NOMO-1 treated with DMSO at 0.1 percent for 48 hours (cell line): ENCODE results near the gene IPCEF1.
A peak's percentile ranks its signal among the peaks of the same experiment; 100 is the strongest.
"Not testable (repeated sequence)": the region's sequence is repeated elsewhere in the genome, so short reads cannot be mapped to it uniquely, and the experiment has no call there.

Experiments used
- DNase-seq: peaks from one replicate; lab custom pipeline; 2025; ENCODE audit not compliant: unreplicated experiment; lab: John Stamatoyannopoulos, UW

The IPCEF1 gene

DNA sequence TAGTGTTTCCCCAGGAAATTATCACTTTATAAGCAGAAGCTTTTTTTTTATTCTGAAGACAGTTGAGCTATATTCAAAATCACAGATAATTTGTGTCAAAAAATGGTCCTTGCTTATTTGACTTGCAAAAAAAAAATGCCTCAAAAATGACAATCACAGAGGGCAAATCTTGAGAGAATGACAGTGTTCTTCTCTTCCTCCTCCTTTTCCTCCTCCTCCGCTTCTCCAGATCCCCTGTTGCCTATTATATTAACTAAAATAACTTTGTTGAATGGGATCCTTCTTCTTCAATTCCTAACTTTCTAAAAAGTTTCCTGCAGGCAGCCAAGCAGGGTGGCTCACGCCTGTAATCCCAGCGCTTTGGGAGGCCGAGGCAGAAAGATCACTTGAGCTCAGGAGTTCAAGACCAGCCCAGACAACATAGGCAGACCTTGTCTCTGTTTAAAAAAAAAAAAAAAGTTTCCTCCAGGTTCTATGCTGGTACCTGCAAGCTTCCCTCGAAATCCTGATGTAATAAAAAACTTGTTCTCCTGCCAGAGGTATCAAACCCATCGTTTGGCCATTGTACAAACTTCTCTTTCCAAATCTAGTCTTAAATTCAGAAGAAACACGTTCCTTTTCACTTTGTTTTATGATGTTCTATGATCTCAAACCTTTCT lies 128.6 kb downstream of the IPCEF1 start:
- DNase-seq: no peak

DNA sequence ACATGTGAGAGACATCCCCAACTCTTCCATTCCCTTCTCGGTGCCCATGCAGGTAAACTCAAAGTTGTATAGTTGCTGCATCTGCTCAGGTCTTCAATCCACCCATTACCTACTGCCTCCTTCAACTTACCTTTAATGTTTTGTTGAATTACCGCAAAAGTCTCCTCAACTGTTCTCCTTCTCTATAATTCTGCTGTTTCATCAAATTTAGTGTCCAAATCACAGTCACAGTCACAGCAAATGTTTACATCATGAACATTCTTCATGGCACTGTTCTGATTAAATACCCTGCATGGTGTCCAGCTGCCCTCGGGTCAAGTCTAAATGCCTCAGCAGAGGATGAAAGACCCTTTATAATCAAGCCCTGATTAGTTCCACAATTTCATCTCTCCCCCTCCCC lies 130.1 kb downstream of the IPCEF1 start:
- DNase-seq: no peak

GRCh38 chr6:154223296-154223695 lies 133.3 kb downstream of the IPCEF1 start:
- no peak for DNase-seq

DNA sequence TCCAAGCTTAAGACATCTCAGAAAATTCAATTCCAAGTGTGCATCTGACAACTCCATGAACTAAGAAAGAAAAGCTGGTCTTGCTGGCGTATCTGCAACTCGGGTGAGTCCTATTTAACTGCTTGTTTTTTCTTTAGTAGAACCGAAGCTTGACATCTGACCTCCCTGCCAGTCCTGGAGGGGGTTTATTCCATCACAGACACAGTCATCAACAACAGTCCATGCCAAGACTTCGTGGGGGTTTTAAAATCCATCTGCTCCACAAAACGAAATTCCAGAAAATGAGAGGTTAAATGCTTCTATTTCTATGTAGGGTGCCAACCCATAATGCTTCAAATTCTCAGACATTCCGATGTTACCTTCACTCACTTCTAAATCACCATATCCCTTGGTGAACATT lies 133.9 kb downstream of the IPCEF1 start:
- no peak for DNase-seq

GRCh38 chr6:154219250-154219649 lies 137.4 kb downstream of the IPCEF1 start:
- DNase-seq: no peak

GRCh38 chr6:154218787-154219186 lies 137.8 kb downstream of the IPCEF1 start:
- DNase-seq: no peak

- DNase-seq: peak; percentile 64
Observed at GRCh38 chr6:154218301-154218700, 138.3 kb downstream of the IPCEF1 start.

DNA sequence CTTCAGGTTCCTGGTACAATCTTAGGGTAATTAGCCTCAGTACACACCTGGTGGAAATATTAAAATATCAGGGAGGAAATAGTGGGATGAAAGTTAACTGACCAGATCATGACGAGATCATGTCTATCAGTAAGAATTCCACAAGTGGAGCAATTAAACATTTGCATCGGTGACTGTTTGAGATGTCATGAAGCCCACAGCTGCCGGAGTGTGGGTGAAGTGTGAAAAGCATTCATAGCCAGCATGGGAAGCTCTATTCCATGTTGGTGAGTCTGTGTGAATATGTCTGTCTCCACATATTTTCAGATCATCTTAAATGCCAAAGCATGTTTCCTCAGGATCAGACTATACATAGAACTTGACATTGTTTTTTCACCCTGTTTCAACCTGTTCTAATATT lies 142.8 kb downstream of the IPCEF1 start:
- DNase-seq: no peak

DNA sequence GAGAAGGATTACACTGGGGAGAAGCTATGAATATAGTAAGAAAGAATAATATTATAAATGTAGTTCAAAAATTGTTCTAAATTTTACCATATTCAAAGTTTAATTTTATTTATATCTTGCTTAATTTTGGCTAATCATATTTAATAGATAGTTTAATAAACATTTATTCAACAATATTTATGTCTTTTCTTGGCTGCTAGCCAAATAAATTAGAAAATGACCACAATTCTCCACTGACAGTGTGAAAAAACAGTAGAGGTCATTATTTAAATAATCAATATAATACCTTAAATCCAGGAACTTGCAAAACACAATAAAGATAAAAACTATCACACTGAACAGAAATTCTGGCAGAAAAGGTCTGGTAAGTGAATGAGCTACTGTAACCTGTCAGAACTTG lies 145.9 kb downstream of the IPCEF1 start:
- no peak for DNase-seq

DNA sequence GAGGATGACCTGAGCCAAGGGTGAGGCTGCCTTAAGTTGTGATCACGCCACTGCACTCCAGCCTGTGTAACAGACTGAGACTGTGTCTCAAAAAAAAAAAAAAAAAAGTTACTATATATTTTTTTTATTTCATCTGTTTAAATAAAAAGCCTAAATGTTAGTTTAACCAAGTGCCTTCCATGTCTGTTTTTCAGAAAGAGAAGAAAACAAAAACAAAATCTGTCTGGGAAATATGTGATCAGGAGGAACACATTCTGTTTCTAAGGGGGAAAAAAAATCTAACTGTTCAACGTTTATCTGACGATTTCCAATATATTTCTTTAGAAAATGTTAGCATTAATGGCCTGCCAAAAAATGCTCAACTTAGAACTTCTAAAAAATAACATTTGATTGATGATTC lies 147.0 kb downstream of the IPCEF1 start:
- no peak for DNase-seq

GRCh38 chr6:154206996-154207395 lies 149.6 kb downstream of the IPCEF1 start:
- no peak for DNase-seq

GRCh38 chr6:154206141-154206540 lies 150.5 kb downstream of the IPCEF1 start:
- DNase-seq: no peak

DNA sequence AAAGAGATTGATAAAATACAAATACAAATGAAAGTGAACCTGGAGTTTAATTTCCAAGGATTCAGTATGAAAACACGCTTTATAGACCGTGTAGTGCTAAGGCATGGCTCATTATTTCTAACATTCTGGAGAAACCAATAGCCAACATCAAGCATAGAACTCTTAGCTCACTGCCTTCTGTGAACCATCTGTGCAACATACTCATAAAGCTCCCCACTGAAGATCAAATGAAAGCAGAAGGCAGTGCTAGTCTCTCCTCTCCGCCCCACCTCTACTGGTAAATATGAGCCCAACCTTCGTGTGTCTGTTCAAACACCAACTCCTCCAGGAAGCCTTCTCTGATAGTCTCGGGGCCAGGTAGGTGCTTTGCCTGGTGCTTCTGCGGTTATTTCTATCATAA lies 153.6 kb downstream of the IPCEF1 start:
- no peak for DNase-seq

DNA sequence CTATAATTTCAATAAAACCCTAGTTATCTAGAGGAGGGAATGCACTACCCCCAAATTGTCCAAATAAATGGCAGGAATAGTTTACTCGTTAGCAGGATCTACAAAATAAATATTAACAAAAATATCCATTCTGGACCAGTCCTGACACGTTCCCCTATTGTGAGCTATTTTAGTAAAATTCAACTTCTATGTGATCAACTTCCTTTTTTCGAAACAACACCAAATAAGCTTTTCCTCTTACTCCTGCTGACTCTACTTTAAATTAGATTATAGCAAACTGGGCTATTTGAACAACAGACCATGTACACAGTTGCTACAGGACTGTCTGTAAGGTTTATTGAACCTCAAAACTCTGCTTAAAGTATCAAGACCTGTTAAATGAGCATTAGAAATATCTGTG lies 154.3 kb downstream of the IPCEF1 start:
- peak; percentile 67 for DNase-seq

- not testable (repeated sequence) for DNase-seq
Observed at GRCh38 chr6:154201688-154202087, 154.9 kb downstream of the IPCEF1 start.

DNA sequence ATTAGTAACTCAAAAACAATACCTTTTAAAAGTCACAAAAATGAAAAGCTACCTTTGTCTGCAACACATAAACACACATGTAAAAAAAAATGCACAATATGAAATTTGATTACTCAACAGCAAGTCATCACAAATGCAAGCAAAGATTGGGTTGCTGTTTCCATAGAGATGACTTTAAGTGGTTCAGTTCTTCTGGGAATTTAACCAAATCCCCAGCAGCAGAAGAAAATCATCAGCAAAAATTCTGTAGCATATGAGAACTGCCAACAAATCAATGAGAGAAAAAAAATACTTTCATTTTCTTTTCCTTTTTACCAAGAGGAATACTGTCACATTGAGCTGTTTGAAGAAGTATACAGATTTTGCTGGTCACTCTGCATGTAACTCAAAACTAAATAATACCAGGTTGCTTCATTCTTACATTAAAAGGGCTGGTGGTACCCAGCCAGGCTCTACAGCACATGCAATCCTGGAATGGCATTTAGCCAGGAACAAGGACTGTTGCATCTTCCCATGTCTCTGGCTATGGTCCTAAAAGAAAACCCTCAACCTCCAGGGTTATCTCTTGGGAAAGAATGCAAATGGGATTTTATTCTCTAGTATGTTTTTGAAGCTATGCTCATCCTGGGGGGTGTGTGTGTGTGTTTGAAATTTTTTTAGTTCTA lies 159.3 kb downstream of the IPCEF1 start:
- no peak for DNase-seq

DNA sequence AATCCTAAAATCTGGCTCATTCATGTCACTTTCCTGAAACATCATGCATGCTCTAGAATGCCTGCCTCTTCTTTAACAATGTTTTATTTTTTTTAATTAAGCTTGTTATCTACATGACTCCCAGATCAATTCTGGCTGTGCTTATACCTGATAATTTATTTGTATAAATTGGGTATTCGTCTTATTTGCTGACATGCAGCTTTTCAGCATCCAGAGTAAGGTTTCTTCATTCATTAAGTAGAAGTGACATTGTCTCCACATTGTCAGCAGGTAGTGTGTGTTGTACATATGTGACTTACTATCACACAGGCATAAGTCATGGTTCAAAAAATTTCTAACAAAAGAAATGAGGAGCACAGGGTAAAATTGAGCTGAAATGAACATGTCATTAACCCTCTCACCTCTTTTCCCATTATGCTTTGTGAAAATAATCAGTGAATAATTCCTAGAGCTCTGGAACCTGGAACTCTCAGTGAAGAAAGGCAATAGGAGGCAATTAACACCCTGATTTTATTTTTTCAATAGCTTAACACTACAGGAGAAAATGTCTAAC lies 160.2 kb downstream of the IPCEF1 start:
- DNase-seq: no peak

GRCh38 chr6:154187714-154188113 lies 168.9 kb downstream of the IPCEF1 start:
- no peak for DNase-seq

GRCh38 chr6:154187203-154187602 lies 169.4 kb downstream of the IPCEF1 start:
- no peak for DNase-seq

GRCh38 chr6:154179434-154179833 lies 177.2 kb downstream of the IPCEF1 start:
- DNase-seq: no peak

GRCh38 chr6:154172393-154172792 lies 184.2 kb downstream of the IPCEF1 start:
- DNase-seq: not testable (repeated sequence)

- peak; percentile 52 for DNase-seq
Observed at GRCh38 chr6:154170106-154170505, 186.5 kb downstream of the IPCEF1 start.
